KMS-11 (cell line): ENCODE results near the gene GCM1.

Experiments
- H2AFZ ChIP-seq: fragments of 200-600 bp; sonication (generic); 2 replicates; pipeline ENCODE4 v1.6.1; 2016; ENCODE audit warnings: antibody characterized with exemption, mixed run types, low read depth
- H3K27ac ChIP-seq: fragments of 200-600 bp; sonication (generic); 2 replicates; pipeline ENCODE4 v1.6.1; 2016; ENCODE audit warnings: mild to moderate bottlenecking, mixed run types
- H3K27me3 ChIP-seq: fragments of 200-600 bp; sonication (generic); 2 replicates; pipeline ENCODE4 v1.6.1; 2017; ENCODE audit warnings: mild to moderate bottlenecking, low read depth, mixed run types, moderate library complexity; ENCODE audit not compliant: insufficient read depth
- H3K36me3 ChIP-seq: fragments of 200-600 bp; sonication (generic); 2 replicates; pipeline ENCODE4 v1.6.1; 2017; ENCODE audit warnings: mild to moderate bottlenecking, mixed run types; ENCODE audit not compliant: insufficient read depth
- H3K4me1 ChIP-seq: fragments of 200-600 bp; sonication (generic); 2 replicates; pipeline ENCODE4 v1.6.1; 2016; ENCODE audit warnings: mild to moderate bottlenecking, low read depth, mixed run types; ENCODE audit not compliant: poor library complexity, severe bottlenecking
- H3K4me2 ChIP-seq: fragments of 200-600 bp; sonication (generic); 2 replicates; pipeline ENCODE4 v1.7.0; 2016; ENCODE audit warnings: mild to moderate bottlenecking, mixed run types
- H3K4me3 ChIP-seq: fragments of 200-600 bp; sonication (generic); IDR thresholded peaks from 2 replicates; pipeline ENCODE4 v1.6.1; 2017; ENCODE audit warnings: low read depth, low read length, mixed read lengths; ENCODE audit not compliant: insufficient read depth
- H3K79me2 ChIP-seq: fragments of 200-600 bp; sonication (generic); 2 replicates; pipeline ENCODE4 v1.6.1; 2016; ENCODE audit warnings: low read depth, mixed run types; ENCODE audit not compliant: insufficient read depth
- H3K9ac ChIP-seq: fragments of 200-600 bp; sonication (generic); 2 replicates; pipeline ENCODE4 v1.6.1; 2016; ENCODE audit warnings: mild to moderate bottlenecking, mixed run types
- H4K20me1 ChIP-seq: fragments of 200-600 bp; sonication (generic); 2 replicates; pipeline ENCODE4 v1.6.1; 2016; ENCODE audit warnings: mild to moderate bottlenecking, mixed run types; ENCODE audit not compliant: insufficient read depth
- TF ChIP-seq, protein P1 (sequence below): fragments of 200-600 bp; sonication (generic); conservative IDR thresholded peaks from 2 replicates; pipeline ENCODE4 v1.6.1; 2017; ENCODE audit warnings: low read depth, mild to moderate bottlenecking, antibody characterized with exemption, low read length, moderate library complexity, mixed read lengths

Gene GCM1

DNA sequence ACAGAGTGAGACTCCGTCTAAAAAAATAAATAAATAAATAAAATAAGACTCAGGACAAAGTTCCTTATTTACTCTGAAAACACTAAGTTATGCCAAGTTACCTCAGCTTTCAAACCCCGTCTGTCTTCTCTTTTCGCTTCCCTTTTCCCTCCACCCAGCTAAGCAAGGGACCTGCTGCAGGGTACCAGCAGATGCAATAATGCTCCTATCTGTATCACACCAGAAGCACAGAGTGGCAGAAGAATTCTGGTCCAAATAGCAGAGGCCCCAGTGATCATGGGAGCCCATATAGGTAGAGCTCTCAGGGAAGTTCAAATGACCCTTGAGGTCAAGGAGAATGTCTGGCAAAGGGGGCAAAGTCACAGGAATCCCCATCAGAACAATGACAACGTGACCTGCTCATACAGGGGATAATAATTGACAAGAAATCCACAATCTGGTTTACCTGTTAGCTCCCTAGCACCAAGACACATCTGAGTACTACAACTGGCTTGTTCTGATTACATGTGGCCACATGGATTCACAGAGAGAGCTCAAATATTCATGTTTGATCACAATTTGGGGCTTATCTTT, 8.7 kb downstream of the GCM1 start:
- Histone ChIP-seq H3K79me2 (no peaks in the 10 kb centered on the region), H3K4me1 (no peaks in the 10 kb centered on the region), H3K9ac (no peak overlapping the region), H3K4me2 (no peak overlapping the region), H3K36me3 (no peaks in the 10 kb centered on the region), H3K27me3 (no peaks in the 10 kb centered on the region), H2AFZ (no peak overlapping the region), H3K27ac (no peak overlapping the region), H4K20me1 (no peaks in the 10 kb centered on the region), H3K4me3 (no peak overlapping the region)
- TF ChIP-seq, protein P1, sequence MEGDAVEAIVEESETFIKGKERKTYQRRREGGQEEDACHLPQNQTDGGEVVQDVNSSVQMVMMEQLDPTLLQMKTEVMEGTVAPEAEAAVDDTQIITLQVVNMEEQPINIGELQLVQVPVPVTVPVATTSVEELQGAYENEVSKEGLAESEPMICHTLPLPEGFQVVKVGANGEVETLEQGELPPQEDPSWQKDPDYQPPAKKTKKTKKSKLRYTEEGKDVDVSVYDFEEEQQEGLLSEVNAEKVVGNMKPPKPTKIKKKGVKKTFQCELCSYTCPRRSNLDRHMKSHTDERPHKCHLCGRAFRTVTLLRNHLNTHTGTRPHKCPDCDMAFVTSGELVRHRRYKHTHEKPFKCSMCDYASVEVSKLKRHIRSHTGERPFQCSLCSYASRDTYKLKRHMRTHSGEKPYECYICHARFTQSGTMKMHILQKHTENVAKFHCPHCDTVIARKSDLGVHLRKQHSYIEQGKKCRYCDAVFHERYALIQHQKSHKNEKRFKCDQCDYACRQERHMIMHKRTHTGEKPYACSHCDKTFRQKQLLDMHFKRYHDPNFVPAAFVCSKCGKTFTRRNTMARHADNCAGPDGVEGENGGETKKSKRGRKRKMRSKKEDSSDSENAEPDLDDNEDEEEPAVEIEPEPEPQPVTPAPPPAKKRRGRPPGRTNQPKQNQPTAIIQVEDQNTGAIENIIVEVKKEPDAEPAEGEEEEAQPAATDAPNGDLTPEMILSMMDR, result no peak

DNA sequence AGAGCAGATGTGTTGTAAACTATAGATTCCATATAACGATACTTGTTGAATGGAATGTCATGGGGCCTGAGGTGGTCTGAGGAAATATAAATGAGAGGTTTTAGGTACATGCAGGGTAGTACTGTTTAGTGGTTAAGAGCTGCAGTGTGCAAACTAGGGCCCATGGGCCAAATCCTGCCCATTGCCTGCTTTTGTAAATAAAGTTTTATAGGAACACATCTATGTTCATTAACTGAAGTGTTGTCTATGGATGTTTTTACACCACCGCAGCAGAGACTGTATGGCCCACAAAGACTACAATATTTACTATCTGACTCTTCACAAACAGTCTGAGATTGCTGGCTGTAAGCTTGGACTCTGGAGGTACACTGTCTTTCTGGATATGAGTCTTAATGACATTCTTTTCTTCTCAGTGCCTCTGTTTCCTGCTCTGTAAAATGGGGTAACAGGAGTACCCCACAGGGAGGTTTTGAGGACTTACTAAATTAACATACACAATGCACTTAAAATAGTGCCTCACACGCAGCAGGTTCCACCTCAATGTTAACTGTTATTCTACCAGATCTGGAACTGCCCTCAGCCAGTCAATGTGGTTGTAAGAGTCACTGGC, 12.5 kb downstream of the GCM1 start:
- Histone ChIP-seq H3K27me3 (no peaks in the 10 kb centered on the region), H3K4me2 (no peak overlapping the region), H3K9ac (no peak overlapping the region), H4K20me1 (no peaks in the 10 kb centered on the region), H3K27ac (no peak overlapping the region), H2AFZ (no peak overlapping the region), H3K36me3 (no peaks in the 10 kb centered on the region), H3K79me2 (no peaks in the 10 kb centered on the region), H3K4me3 (no peak overlapping the region), H3K4me1 (no peaks in the 10 kb centered on the region)
- TF ChIP-seq, protein P1, result no peak

DNA sequence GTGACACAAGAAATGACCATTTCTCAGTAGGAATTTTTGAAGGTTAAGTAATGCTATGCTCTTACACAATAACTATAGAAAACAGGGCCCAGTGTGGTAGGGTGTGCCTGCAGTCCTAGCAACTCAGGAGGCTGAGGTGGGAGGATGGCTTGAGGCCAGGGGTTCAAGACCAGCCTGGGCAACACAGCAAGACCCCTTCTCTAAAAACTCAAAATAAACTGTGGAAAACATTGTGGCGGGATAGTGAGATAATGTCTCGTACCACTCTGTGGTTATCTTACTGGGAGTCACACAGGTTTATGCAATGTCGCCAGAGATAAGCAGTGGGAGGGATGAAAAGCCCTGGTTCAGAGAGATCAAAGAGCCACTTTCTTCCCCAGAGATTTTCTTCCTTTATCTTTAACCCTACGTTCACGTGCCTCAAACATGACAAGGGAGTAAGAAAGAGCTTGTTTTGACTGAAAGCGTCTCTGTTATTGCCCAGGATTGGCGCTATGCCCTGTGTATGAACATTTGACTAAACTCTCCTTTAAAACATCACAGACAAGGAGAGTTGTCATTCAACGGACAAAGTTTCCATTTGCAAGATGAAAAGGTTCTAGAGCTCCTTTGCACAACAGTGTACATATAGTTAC, 13.9 kb downstream of the GCM1 start:
- H3K4me2 ChIP-seq, result no peak overlapping the region
- TF ChIP-seq, protein P1, result no peak
- no peak overlapping the region for H3K27ac ChIP-seq
- H3K4me3 ChIP-seq, result no peak overlapping the region
- no peaks in the 10 kb centered on the region for H3K27me3 ChIP-seq
- no peak overlapping the region for H3K9ac ChIP-seq
- H4K20me1 ChIP-seq, result no peaks in the 10 kb centered on the region
- H2AFZ ChIP-seq, result no peak overlapping the region
- H3K79me2 ChIP-seq, result no peaks in the 10 kb centered on the region
- H3K4me1 ChIP-seq, result no peaks in the 10 kb centered on the region
- H3K36me3 ChIP-seq, result no peaks in the 10 kb centered on the region

DNA sequence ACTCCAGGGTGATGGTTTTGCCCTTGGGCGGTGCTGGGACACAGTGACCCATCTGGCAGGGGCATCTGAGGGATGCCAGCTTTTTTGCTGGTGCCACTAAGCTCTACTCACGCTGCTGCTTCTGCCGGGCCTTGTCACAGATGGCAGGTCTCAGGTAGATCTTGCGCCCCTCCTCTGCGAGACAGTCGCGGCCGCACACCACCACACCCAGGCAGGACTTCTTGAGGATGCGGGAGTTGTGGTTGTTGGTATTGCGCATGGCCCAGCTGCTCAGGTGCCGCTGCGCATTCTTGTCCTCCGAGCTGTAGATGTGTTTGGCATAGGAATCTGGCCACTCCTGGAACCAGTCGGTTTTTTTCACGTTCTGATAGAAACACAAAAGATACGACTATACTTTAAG, 14.7 kb downstream of the GCM1 start:
- Histone ChIP-seq H3K9ac (no peak overlapping the region), H3K4me2 (no peak overlapping the region), H3K4me3 (no peak overlapping the region), H4K20me1 (no peaks in the 10 kb centered on the region), H3K4me1 (no peaks in the 10 kb centered on the region), H3K79me2 (no peaks in the 10 kb centered on the region), H3K27me3 (no peaks in the 10 kb centered on the region), H3K27ac (no peak overlapping the region), H2AFZ (no peak overlapping the region), H3K36me3 (no peaks in the 10 kb centered on the region)
- TF ChIP-seq, protein P1, result no peak
